Measurements from ENCODE around the gene BMPR1A. TPM values are rescaled to one million over a fixed set of nuclear protein-coding genes. Genes with fewer than 3 reads are reported as not detected.

BMPR1A gene
- total and polyA plus RNA-seq, 2 of the 4 experiments (the other 2 are of a cell fraction) = 15.9 to 93.7 TPM

DNA sequence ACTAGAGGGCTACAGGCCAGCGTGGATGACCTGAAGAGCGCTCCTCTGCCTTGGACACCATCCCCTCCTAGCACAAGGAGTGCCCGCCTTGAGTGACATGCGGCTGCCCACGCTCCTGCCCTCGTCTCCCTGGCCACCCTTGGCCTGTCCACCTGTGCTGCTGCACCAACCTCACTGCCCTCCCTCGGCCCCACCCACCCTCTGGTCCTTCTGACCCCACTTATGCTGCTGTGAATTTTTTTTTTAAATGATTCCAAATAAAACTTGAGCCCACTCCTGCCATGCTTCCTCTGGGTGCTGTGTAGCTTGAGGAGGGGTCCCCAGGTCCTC, 206.5 kb downstream of the BMPR1A start:
- H2BK120ac ChIP-seq (ENCODE audit: low read depth, low read length) = no peak overlapping the region
- dilution Hi-C loops (cut with HindIII; ENCODE audit: low sequenced_read_pairs, unreplicated experiment) (no loop called here), in situ Hi-C loops (cut with MboI; ENCODE audit: low sequenced_read_pairs) (no loop called here), intact Hi-C loops (cut with micrococcal nuclease) (no loop called here)
- TF ChIP-seq RAD21 (IDR thresholded peaks at IDR 0.05; ENCODE audit: low read length) (no peak), RFX5 (IDR thresholded peaks at IDR 0.05; ENCODE audit: low read depth, low read length) (no peak), RCOR1 (IDR thresholded peaks at IDR 0.05; ENCODE audit: insufficient replicate concordance, low read length) (no peak), SMC3 (IDR thresholded peaks at IDR 0.05; ENCODE audit: low read depth, low read length) (no peak)
- TF ChIP-seq, protein P1, sequence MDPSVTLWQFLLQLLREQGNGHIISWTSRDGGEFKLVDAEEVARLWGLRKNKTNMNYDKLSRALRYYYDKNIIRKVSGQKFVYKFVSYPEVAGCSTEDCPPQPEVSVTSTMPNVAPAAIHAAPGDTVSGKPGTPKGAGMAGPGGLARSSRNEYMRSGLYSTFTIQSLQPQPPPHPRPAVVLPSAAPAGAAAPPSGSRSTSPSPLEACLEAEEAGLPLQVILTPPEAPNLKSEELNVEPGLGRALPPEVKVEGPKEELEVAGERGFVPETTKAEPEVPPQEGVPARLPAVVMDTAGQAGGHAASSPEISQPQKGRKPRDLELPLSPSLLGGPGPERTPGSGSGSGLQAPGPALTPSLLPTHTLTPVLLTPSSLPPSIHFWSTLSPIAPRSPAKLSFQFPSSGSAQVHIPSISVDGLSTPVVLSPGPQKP (IDR thresholded peaks at IDR 0.05; ENCODE audit: borderline replicate concordance, low read depth, low read length) = no peak
- TF ChIP-seq, protein P2, sequence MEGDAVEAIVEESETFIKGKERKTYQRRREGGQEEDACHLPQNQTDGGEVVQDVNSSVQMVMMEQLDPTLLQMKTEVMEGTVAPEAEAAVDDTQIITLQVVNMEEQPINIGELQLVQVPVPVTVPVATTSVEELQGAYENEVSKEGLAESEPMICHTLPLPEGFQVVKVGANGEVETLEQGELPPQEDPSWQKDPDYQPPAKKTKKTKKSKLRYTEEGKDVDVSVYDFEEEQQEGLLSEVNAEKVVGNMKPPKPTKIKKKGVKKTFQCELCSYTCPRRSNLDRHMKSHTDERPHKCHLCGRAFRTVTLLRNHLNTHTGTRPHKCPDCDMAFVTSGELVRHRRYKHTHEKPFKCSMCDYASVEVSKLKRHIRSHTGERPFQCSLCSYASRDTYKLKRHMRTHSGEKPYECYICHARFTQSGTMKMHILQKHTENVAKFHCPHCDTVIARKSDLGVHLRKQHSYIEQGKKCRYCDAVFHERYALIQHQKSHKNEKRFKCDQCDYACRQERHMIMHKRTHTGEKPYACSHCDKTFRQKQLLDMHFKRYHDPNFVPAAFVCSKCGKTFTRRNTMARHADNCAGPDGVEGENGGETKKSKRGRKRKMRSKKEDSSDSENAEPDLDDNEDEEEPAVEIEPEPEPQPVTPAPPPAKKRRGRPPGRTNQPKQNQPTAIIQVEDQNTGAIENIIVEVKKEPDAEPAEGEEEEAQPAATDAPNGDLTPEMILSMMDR (conservative IDR thresholded peaks at IDR 0.05; ENCODE audit: low read depth, low read length) = no peak
- TF ChIP-seq, protein P3, sequence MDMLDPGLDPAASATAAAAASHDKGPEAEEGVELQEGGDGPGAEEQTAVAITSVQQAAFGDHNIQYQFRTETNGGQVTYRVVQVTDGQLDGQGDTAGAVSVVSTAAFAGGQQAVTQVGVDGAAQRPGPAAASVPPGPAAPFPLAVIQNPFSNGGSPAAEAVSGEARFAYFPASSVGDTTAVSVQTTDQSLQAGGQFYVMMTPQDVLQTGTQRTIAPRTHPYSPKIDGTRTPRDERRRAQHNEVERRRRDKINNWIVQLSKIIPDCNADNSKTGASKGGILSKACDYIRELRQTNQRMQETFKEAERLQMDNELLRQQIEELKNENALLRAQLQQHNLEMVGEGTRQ (IDR thresholded peaks at IDR 0.05; ENCODE audit: low read depth, low read length) = no peak
- no peaks in the 10 kb centered on the region for H3K9me3 ChIP-seq (ENCODE audit: control insufficient read depth, insufficient read depth, low read length)
- no peak overlapping the region for H2AFZ ChIP-seq (replicated peaks; ENCODE audit: low read length, poor library complexity)
- no peak overlapping the region for H2BK5ac ChIP-seq (ENCODE audit: low read depth, low read length, poor library complexity, severe bottlenecking)
- no peak overlapping the region for H4K8ac ChIP-seq (ENCODE audit: low read depth in 2 of 2, low read length in 2 of 2)
- H3K4me1 ChIP-seq (ENCODE audit: control insufficient read depth, insufficient read depth, low read length) = peaks cover 19% of the 10 kb centered on the region
- no peak overlapping the region for H3K14ac ChIP-seq (replicated peaks; ENCODE audit: low read depth, low read length)
- H4K5ac ChIP-seq (ENCODE audit: low read depth, low read length) = no peak overlapping the region
- H3K27me3 ChIP-seq (ENCODE audit: control insufficient read depth, insufficient read depth, low read length) = no peaks in the 10 kb centered on the region
- no peak overlapping the region for H3K4me2 ChIP-seq (ENCODE audit: low read depth, low read length)
- H3K4me3 ChIP-seq (ENCODE audit: insufficient read depth, low read depth, low read length) = no peak overlapping the region
- POLR2A ChIA-PET (ENCODE audit: unreplicated experiment) = no interaction called here
- H3K9ac ChIP-seq (ENCODE audit: low read depth, low read length) = no peak overlapping the region
- no peak overlapping the region for H3K27ac ChIP-seq (ENCODE audit: insufficient read depth, low read length)
- H2AK5ac ChIP-seq (ENCODE audit: low read depth, low read length) = 0 out of 2 replicates have a peak overlapping the region, but pooled peaks have one; percentile 30
- CTCF ChIA-PET = no interaction called here
- no peak overlapping the region for H3K56ac ChIP-seq (ENCODE audit: extremely low read depth, insufficient read depth, low read length)
- ATAC-seq (ENCODE audit: low read depth) (no peak), DNase-seq (no peak)
- H4K20me1 ChIP-seq (ENCODE audit: insufficient read depth, low read length) = no peaks in the 10 kb centered on the region
- H3K18ac ChIP-seq (ENCODE audit: low read depth, low read length) = no peak overlapping the region
- peaks cover 19% of the 10 kb centered on the region for H3K9me1 ChIP-seq (ENCODE audit: insufficient read depth, low read length)
- no peak overlapping the region for H4K91ac ChIP-seq (ENCODE audit: insufficient read depth, low read depth, low read length)
- H2BK15ac ChIP-seq (ENCODE audit: low read depth, low read length) = no peak overlapping the region
- no peak overlapping the region; the same call in 1 of the 2 replicates for H3K23ac ChIP-seq (ENCODE audit: low read depth, low read length)
- no peaks in the 10 kb centered on the region for H3K36me3 ChIP-seq (ENCODE audit: control insufficient read depth, insufficient read depth, low read length)
- BruUV-seq (replicated peaks) = no TSS peak
- peaks cover 0 to 29% of the 10 kb centered on the region in 2 experiments; a peak in 1 of 4 replicates for H3K79me1 ChIP-seq (ENCODE audit: low read depth in 1 of 2, low read length in 2 of 2)
- H3K4ac ChIP-seq (ENCODE audit: low read depth, low read length) = no peak overlapping the region
- no CpG with 5 or more reads among the region's 7 CpGs for WGBS, 2 experiments (ENCODE audit: extremely low coverage in 2 of 2, insufficient read length in 1 of 2)
- H2BK20ac ChIP-seq (ENCODE audit: low read depth, low read length) = no peak overlapping the region
- H2AK9ac ChIP-seq (replicated peaks; ENCODE audit: low read depth, low read length, poor library complexity) = no peak overlapping the region
